Astrocyte of the spinal cord (primary cell): ENCODE results near the gene MAGI1.
"Not testable (repeated sequence)": the region's sequence is repeated elsewhere in the genome, so short reads cannot be mapped to it uniquely, and the experiment has no call there.

Source experiments
- DNase-seq: peaks from one replicate; pipeline ENCODE4 v3.0.0; 2011; ENCODE audit warnings: low read depth, low spot score
- H3K4me3 ChIP-seq: 2 replicates; pipeline ENCODE4 v1.5.1; 2011; ENCODE audit warnings: low read depth, mild to moderate bottlenecking, low read length, moderate library complexity
- in situ Hi-C: cut with HindIII; loops from 2 replicates; pipeline ENCODE4 v1.10.0; 2017; ENCODE audit warnings: low sequenced_read_pairs
- TF ChIP-seq, protein P1 (sequence below): IDR thresholded peaks from 2 replicates; pipeline ENCODE4 v1.5.1; 2012; ENCODE audit warnings: low read depth, mild to moderate bottlenecking, low read length, inconsistent platforms

Gene MAGI1

GRCh38 chr3:65864357-65864904 is 174.3 kb downstream of the MAGI1 start:
- H3K4me3 ChIP-seq: no peak overlapping the region
- in situ Hi-C loops: no loop called here
- DNase-seq: no peak
- TF ChIP-seq, protein P1, sequence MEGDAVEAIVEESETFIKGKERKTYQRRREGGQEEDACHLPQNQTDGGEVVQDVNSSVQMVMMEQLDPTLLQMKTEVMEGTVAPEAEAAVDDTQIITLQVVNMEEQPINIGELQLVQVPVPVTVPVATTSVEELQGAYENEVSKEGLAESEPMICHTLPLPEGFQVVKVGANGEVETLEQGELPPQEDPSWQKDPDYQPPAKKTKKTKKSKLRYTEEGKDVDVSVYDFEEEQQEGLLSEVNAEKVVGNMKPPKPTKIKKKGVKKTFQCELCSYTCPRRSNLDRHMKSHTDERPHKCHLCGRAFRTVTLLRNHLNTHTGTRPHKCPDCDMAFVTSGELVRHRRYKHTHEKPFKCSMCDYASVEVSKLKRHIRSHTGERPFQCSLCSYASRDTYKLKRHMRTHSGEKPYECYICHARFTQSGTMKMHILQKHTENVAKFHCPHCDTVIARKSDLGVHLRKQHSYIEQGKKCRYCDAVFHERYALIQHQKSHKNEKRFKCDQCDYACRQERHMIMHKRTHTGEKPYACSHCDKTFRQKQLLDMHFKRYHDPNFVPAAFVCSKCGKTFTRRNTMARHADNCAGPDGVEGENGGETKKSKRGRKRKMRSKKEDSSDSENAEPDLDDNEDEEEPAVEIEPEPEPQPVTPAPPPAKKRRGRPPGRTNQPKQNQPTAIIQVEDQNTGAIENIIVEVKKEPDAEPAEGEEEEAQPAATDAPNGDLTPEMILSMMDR: no peak

GRCh38 chr3:65861718-65862117 is 177.0 kb downstream of the MAGI1 start:
- in situ Hi-C loops: no loop called here
- TF ChIP-seq, protein P1: no peak
- no peak for DNase-seq
- H3K4me3 ChIP-seq: no peak overlapping the region

DNA sequence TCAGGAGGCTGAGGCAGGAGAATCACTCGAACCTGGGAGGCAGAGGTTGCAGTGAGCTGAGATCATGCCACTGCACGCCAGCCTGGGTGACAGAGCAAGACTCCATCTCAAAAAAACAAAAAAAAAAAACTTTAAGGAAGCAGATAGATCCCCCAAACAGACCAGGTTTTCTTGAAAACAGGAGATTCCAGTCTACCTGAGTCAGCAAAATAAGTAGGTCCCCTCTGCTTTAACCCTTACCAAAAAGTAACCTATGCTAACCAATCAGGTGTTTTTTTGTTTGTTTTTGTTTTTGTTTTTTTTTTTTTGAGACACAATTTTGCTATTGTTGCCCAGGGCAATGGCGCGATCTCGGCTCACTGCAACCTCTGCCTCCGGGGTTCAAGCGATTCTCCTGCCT is 179.1 kb downstream of the MAGI1 start:
- DNase-seq, in situ Hi-C loops, H3K4me3 ChIP-seq: not testable (repeated sequence)

GRCh38 chr3:65858749-65859148 is 180.0 kb downstream of the MAGI1 start:
- in situ Hi-C loops: no loop called here
- no peak overlapping the region for H3K4me3 ChIP-seq
- no peak for DNase-seq
- TF ChIP-seq, protein P1: no peak

GRCh38 chr3:65857327-65857726 is 181.4 kb downstream of the MAGI1 start:
- TF ChIP-seq, protein P1: no peak
- in situ Hi-C loops: no loop called here
- H3K4me3 ChIP-seq: no peak overlapping the region
- no peak for DNase-seq

- DNase-seq: no peak
- in situ Hi-C loops: no loop called here
- H3K4me3 ChIP-seq: no peak overlapping the region
- TF ChIP-seq, protein P1: no peak
Measured at GRCh38 chr3:65856907-65857306, 181.8 kb downstream of the MAGI1 start.

DNA sequence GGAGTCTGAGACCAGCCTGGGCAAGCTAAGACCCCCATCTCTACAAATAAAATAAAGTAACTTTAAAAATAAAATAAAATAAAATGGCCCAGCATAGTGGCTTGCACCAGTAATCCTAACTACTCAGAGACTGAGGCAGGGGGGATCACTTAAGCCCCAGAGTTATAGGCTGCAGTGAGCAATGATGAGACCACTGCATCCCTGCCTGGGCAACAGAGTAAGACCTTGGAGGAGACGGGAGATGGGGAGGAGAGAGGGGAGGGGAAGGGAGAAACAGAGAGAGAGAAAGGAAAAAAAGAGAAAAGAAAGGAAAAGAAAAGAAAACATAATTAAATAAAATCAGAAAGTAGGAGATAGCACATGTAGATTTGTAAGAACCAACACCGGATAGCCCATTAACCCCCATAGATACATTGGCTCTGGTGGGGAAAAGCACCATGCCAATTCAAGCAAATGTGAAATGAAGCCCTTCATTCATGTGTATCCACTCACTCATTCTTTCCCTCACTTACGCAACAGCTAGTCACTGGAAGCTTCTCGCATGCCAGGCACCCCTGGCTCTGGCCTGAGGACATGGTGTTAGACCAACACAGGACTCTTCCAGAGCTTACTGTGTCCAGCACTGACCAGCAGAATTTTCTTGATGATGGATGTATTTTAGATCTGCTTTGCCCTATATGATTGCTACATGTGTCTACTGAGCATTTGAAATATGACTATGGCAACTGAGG is 183.2 kb downstream of the MAGI1 start:
- in situ Hi-C loops: no loop called here
- DNase-seq: no peak
- H3K4me3 ChIP-seq: no peak overlapping the region
- TF ChIP-seq, protein P1: no peak
